HEK293 (cell line): ENCODE results near the gene CR1.

Experiments
- CTCF ChIP-seq: fragments of 450-650 bp; formaldehyde crosslinking; IDR thresholded peaks from 2 replicates; pipeline ENCODE4 v1.5.1; 2016; ENCODE audit warnings: missing biosample characterization, missing genetic modification characterization
- REPIN1 ChIP-seq: fragments of 450-650 bp; formaldehyde crosslinking; IDR thresholded peaks from 2 replicates; pipeline ENCODE4 v1.5.1; 2017; ENCODE audit warnings: missing biosample characterization, missing genetic modification characterization, low read depth
- REST ChIP-seq: fragments of 450-650 bp; formaldehyde crosslinking; IDR thresholded peaks from 2 replicates; pipeline ENCODE4 v1.5.1; 2016; ENCODE audit warnings: missing biosample characterization, missing genetic modification characterization
- SCRT1 ChIP-seq: fragments of 450-650 bp; formaldehyde crosslinking; IDR thresholded peaks from 2 replicates; pipeline ENCODE4 v1.5.1; 2016; ENCODE audit warnings: missing biosample characterization, missing genetic modification characterization, borderline replicate concordance
- ZBTB26 ChIP-seq: fragments of 450-650 bp; formaldehyde crosslinking; optimal IDR thresholded peaks from 2 replicates; pipeline ENCODE3; 2016; ENCODE audit warnings: missing biosample characterization, mild to moderate bottlenecking, missing genetic modification characterization
- ZNF398 ChIP-seq: fragments of 450-650 bp; formaldehyde crosslinking; IDR thresholded peaks from 2 replicates; pipeline ENCODE4 v1.5.1; 2017; ENCODE audit warnings: missing biosample characterization, missing genetic modification characterization
- ZNF548 ChIP-seq: fragments of 450-650 bp; formaldehyde crosslinking; IDR thresholded peaks from 2 replicates; pipeline ENCODE4 v1.5.1; 2016; ENCODE audit warnings: missing biosample characterization, missing genetic modification characterization

GRCh38 chr1:207633226-207633625, 137.3 kb downstream of the CR1 start:
- no peak for TF ChIP-seq REPIN1 (tag by site-specific recombination)
- TF ChIP-seq ZBTB26 (tag by site-specific recombination) = no peak
- TF ChIP-seq ZNF398 (tag by site-specific recombination) = no peak
- TF ChIP-seq REST (tag by site-specific recombination) = no peak
- no peak for TF ChIP-seq CTCF (tag by site-specific recombination)
- TF ChIP-seq ZNF548 = no peak
- TF ChIP-seq SCRT1 (tag by site-specific recombination) = no peak
